H7 (cell line): ENCODE measurements around the gene BTD. TPM values are rescaled to one million over a fixed set of nuclear protein-coding genes. Genes with fewer than 3 reads are reported as not detected.

Source experiments
- DNase-seq: peaks from one replicate; pipeline ENCODE4 v3.0.0; 2012
- H3K27me3 ChIP-seq: 2 replicates; pipeline ENCODE4 v1.6.0; 2011; ENCODE audit warnings: mild to moderate bottlenecking, low read length; ENCODE audit not compliant: control insufficient read depth, insufficient read depth
- H3K36me3 ChIP-seq: replicated peaks from 2 replicates; pipeline ENCODE4 v1.5.1; 2011; ENCODE audit warnings: low read length; ENCODE audit not compliant: control insufficient read depth, insufficient read depth
- H3K4me3 ChIP-seq: 2 replicates; pipeline ENCODE4 v1.5.1; 2011; ENCODE audit warnings: low read depth, mild to moderate bottlenecking, control low read depth, low read length, moderate library complexity; ENCODE audit not compliant: insufficient read depth
- total RNA-seq: library from RNA; depleted of rRNA; stranded (reverse); fragments of >200 nt; shearing (Covaris generic); gene quantifications from 2 replicates; pipeline ENCODE4 v1.2.3, GENCODE V29; 2014; rRNA removed

The BTD gene, protein sequence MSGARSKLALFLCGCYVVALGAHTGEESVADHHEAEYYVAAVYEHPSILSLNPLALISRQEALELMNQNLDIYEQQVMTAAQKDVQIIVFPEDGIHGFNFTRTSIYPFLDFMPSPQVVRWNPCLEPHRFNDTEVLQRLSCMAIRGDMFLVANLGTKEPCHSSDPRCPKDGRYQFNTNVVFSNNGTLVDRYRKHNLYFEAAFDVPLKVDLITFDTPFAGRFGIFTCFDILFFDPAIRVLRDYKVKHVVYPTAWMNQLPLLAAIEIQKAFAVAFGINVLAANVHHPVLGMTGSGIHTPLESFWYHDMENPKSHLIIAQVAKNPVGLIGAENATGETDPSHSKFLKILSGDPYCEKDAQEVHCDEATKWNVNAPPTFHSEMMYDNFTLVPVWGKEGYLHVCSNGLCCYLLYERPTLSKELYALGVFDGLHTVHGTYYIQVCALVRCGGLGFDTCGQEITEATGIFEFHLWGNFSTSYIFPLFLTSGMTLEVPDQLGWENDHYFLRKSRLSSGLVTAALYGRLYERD
- 13.4 and 18.1 TPM in 2 replicates for total RNA-seq

DNA sequence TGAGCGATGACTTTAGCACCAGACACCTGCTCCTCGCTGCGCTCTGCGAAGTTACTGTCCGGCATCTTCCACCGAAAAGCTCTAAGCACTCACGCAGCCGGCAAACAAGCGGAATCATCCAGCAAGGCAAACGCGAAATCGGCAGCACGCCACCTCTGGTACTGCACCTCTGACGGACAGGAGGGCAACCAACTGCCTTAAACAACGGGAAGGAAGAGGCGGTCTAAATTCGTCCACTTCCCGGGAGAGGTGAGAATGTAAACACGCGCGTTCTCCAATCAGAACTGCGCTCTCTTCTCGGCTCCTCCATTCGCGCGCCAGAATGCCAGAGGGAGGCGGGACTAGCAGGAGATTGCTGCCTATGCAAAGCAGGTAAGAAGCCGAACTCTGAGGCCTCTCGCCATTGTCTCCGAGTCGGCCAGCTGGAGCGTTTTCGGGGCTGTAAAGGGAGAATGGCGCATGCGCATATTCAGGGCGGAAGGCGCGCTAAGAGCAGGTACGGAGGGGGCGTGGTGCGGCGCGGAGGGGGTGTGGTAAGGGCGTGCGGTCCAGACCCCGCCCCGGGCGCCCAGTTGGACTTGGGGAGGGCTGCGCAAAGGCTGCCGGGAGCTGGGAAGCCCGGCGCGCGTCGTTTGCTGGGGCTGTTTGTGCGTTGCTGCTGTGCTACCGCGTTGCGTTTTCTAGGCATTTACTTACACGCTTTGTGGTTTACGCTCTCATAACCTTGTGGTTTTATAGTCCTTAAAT lies at the start of gene BTD, which contains the start of gene HACL1:
Gene BTD, plus strand, starts transcription at position 347 of the 747 bp plus-strand sequence. CDS start 33,695 bp downstream, outside the sequence.
Gene HACL1, minus strand, starts transcription at position 171 of the 747 bp plus-strand sequence. Its CDS starts 106 bp downstream, at position 65.
- Histone ChIP-seq H3K36me3 (peaks cover 13% of the 10 kb centered on the region), H3K4me3 (peak within 1 kb of the TSS; percentile 77), H3K27me3 (no peaks in the 10 kb centered on the region)
- peak; percentile 92 for DNase-seq

DNA sequence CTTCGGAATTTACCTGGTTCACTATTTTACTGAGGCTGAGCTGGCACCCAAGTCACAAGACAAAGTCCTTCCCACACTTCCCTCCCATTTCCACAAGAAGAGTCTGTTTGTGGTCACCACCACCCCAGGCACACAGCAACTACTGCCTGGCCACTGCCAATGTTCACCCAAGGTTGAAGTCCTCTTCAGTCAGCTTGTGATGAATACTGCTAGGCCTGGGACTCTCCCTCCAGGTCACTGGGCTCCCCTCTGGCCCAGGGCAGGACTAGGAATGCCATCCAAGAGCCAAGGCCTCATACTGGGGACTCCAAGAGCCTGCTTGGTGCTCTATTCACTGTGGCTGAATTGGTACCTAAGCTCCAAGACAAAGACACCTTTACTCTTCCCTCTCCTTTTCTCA lies 49.6 kb upstream of the BTD start:
- no peak overlapping the region for H3K4me3 ChIP-seq
- no peaks in the 10 kb centered on the region for H3K27me3 ChIP-seq
- H3K36me3 ChIP-seq: no peaks in the 10 kb centered on the region; the same call in 1 of the 2 replicates
- DNase-seq: no peak

DNA sequence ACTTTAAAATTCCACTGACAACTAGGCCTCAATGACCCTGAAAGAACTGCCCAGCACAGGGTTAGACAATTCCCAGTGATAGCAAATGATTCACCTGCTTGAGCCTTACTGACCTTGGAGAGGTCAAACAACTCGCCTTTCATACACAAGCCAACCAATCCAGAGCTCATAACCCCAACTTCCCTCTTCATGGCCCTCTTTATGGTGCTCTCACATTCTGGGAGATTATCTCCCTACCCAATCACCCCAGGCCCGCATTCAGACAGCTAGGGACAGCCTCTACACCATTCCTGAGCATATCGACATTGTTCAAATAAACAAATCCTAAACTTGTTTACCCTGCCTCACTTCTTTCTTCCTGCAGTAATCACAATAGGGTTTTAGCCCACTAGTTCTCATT lies 47.8 kb upstream of the BTD start:
- no peak for DNase-seq
- no peaks in the 10 kb centered on the region; the same call in 1 of the 2 replicates for H3K36me3 ChIP-seq
- no peak overlapping the region for H3K4me3 ChIP-seq
- H3K27me3 ChIP-seq: no peaks in the 10 kb centered on the region

GRCh38 chr3:15556512-15556911 lies 45.0 kb upstream of the BTD start:
- H3K27me3 ChIP-seq: no peaks in the 10 kb centered on the region
- DNase-seq: no peak

DNA sequence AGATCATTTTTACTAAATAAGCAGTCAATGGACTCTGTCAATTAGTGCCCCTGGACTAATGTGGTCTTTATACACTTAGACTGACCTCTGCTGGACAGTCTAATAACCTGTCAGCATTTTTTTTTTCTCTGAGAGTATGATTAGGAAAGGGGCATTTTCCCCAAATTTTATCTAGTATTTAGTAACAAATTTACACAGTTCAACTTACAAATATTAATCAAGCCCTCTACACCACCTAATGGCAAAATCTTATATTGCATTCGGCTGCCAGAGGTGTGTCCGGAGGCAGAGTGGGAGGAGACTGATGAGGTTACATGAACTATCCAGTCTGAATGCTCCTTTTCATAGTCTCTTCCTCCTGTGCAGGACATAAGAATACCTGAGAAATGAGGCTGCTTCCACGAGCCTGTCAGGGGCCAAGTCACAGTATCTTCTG lies 44.0 kb upstream of the BTD start:
- no peak overlapping the region for H3K4me3 ChIP-seq
- peaks cover under 1% of the 10 kb centered on the region; the same call in 1 of the 2 replicates for H3K36me3 ChIP-seq
- peak; percentile 49 for DNase-seq
- no peaks in the 10 kb centered on the region for H3K27me3 ChIP-seq

More at GRCh38 chr3:15556512-15556911, 45.0 kb upstream of the BTD start:
- Histone ChIP-seq H3K36me3 (no peaks in the 10 kb centered on the region; the same call in 1 of the 2 replicates), H3K4me3 (no peak overlapping the region)

DNA sequence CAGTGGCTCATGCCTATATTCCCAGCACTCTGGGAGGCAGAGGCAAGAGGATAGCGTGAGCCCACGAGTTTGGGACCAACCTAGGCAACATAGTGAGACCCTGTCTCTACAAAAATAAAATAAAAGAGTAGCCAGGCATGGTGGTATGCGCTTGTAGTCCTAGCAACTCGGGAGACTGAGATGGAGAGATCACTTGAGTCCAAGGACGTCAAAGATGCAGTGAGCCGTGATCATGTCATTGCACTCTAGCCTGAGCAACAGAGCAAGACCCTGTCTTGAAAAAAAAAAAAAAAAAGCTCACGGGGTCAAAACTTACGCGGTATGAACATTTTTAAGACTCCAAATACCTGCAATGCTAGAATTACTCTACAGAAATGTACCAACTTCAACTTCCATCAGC lies 43.0 kb upstream of the BTD start:
- Histone ChIP-seq H3K4me3 (no peak overlapping the region), H3K27me3 (no peaks in the 10 kb centered on the region), H3K36me3 (peaks cover 8% of the 10 kb centered on the region)
- DNase-seq: no peak

DNA sequence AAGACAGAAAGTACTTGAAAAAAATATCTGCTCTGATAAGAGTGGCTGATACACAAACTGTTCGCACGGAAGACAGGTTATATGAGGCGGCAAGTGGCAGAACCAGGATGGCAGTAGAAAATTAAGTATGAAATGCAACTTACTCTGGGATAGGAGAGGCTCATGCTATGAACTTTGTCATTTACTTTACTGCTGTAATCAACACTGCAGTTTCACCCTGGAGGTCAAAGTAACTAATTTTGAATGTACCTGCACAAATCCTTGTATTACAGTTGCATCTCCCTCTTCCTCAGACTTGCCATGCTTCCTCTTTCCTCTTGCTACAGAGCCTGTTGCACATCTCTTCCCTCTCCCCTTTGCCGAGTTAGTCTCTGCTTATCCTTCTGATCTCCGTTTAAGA lies 39.0 kb upstream of the BTD start:
- Histone ChIP-seq H3K27me3 (no peaks in the 10 kb centered on the region), H3K36me3 (peaks cover 9% of the 10 kb centered on the region), H3K4me3 (no peak overlapping the region)

DNA sequence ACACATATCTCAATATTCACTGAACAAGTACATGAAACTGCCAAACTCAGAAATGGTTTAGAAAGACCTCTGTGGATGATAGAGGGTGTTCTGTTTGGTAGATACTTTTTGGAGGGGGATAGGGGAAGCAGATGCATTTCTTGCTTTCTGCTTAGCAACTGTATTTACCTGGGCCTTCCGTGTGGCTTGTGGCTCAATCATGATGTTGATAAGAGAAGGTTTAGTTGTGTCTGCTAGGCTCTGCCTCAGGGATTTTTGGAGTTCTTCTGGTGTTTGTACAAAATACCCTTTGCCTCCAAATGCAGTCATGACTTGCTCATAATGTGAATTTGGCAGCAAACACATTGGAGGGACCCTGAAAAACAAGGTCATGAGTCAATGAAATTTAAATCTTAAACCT lies 38.4 kb upstream of the BTD start:
- DNase-seq: no peak
- Histone ChIP-seq H3K4me3 (no peak overlapping the region), H3K27me3 (no peaks in the 10 kb centered on the region), H3K36me3 (peaks cover 12% of the 10 kb centered on the region)

More for the DNA sequence above, 39.0 kb upstream of the BTD start:
- no peak for DNase-seq

DNA sequence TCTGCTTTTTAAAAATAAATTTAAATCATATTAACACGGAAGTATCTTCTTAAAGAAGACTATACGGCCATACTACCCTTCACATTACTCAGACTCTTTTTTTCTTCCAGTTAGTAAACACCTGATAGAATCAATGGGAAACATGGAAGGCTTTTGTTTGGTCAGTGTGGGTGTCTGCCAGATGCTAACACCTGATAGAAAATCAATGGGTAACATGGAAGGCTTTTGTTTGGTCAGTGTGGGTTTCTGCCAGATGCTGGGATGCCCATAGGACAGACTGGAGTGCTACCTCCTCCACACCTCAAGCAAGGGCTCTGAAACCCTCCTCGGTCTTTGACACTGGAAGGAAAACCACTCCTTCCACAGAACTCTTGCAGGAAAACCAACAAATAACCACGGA lies 29.4 kb upstream of the BTD start:
- peaks cover 7% of the 10 kb centered on the region for H3K36me3 ChIP-seq
- H3K4me3 ChIP-seq: no peak overlapping the region
- H3K27me3 ChIP-seq: no peaks in the 10 kb centered on the region
- no peak for DNase-seq

- Histone ChIP-seq H3K27me3 (no peaks in the 10 kb centered on the region), H3K36me3 (peaks cover 5% of the 10 kb centered on the region; the same call in 1 of the 2 replicates), H3K4me3 (no peak overlapping the region)
- no peak for DNase-seq
These were observed 26.1 kb upstream of the BTD start for GRCh38 chr3:15575446-15575845.

GRCh38 chr3:15576475-15576874 lies 25.1 kb upstream of the BTD start:
- H3K27me3 ChIP-seq: no peaks in the 10 kb centered on the region
- no peak for DNase-seq
- H3K4me3 ChIP-seq: no peak overlapping the region
- H3K36me3 ChIP-seq: peaks cover 3% of the 10 kb centered on the region; the same call in 1 of the 2 replicates

- Histone ChIP-seq H3K27me3 (no peaks in the 10 kb centered on the region), H3K4me3 (no peak overlapping the region), H3K36me3 (peaks cover 4% of the 10 kb centered on the region; the same call in 1 of the 2 replicates)
- DNase-seq: no peak
These were observed 23.2 kb upstream of the BTD start for GRCh38 chr3:15578289-15578867.

DNA sequence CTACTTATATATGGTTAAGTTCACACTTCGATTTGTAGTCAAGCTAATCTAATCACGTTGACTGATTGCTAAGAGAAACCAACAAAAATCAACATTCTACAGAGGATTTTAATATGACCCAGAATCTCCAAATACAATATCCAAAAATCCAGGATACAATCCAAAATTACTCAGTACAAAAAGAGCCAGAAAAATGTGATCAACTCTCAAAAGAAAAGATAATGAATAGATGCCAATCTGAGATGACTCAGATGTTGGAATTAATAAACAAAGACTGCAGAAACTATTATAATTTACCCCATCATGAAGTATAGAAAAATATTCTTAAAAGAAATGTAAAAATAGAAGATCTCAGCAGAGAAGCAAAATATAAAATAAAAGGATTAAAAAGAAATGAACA lies 22.5 kb upstream of the BTD start:
- H3K36me3 ChIP-seq: peaks cover 4% of the 10 kb centered on the region; the same call in 1 of the 2 replicates
- H3K27me3 ChIP-seq: no peaks in the 10 kb centered on the region
- no peak for DNase-seq
- H3K4me3 ChIP-seq: no peak overlapping the region
